SK-N-SH (cell line): ENCODE data around the gene OVAAL. TPM values are rescaled to one million over a fixed set of nuclear protein-coding genes. Genes with fewer than 3 reads are reported as not detected.
A peak's percentile ranks its signal among the peaks of the same experiment; 100 is the strongest.

Source experiments
- CTCF ChIA-PET: fragments of 300-600, 350-600 bp; formaldehyde crosslinking; extraction: SDS; loops from one replicate; lab custom pipeline; 2021; lab: Yijun Ruan, JAX
- POLR2A ChIA-PET: fragments of 350-600 bp; sonication (Branson Sonifier 250); formaldehyde crosslinking; extraction: SDS; loops from one replicate; lab custom pipeline; 2020; ENCODE audit warnings: antibody characterized with exemption, inconsistent platforms; lab: Yijun Ruan, JAX
- DNase-seq: peaks from one replicate; pipeline ENCODE4 v3.0.0; 2012
- H2AFZ ChIP-seq: fragments of 200-600 bp; sonication (generic); 2 replicates; pipeline ENCODE4 v1.8.1; 2016; ENCODE audit warnings: antibody characterized with exemption, mild to moderate bottlenecking, low read depth
- H3F3A ChIP-seq: fragments of 200-600 bp; sonication (generic); replicated peaks from 2 replicates; pipeline ENCODE3; 2016; ENCODE audit warnings: antibody characterized with exemption, mild to moderate bottlenecking; ENCODE audit not compliant: insufficient read depth
- H3K27ac ChIP-seq, 2 experiments: fragments of 200-500 bp in 1 of 2; fragments of 200-600 bp in 1 of 2; sonication (Bioruptor generic) in 1 of 2; sonication (generic), shearing (Covaris generic) in 1 of 2; 2 replicates each; pipeline versions ENCODE4 v1.5.1 to v1.6.1; 2014 to 2016; ENCODE audit warnings: low read depth in 2 of 2, inconsistent platforms in 1 of 2, low read length in 1 of 2, mild to moderate bottlenecking in 1 of 2, mixed read lengths in 1 of 2
- H3K27me3 ChIP-seq: fragments of 200-600 bp; sonication (generic), shearing (Covaris generic); 2 replicates; pipeline ENCODE4 v1.6.1; 2016; ENCODE audit warnings: mixed run types; ENCODE audit not compliant: insufficient read depth
- H3K36me3 ChIP-seq, 2 experiments: fragments of 200-500 bp in 1 of 2; fragments of 200-600 bp in 1 of 2; sonication (Bioruptor generic) in 1 of 2; sonication (generic) in 1 of 2; replicated peaks in 1 of 2; 2 replicates each; pipeline versions ENCODE3 to v1.5.1; 2014 to 2016; ENCODE audit warnings: low read length in 1 of 2, mild to moderate bottlenecking in 1 of 2; ENCODE audit not compliant: insufficient read depth in 2 of 2, control insufficient read depth in 1 of 2
- H3K4me1 ChIP-seq, 2 experiments: fragments of 200-500 bp in 1 of 2; fragments of 200-600 bp in 1 of 2; sonication (Bioruptor generic) in 1 of 2; sonication (generic), shearing (Covaris generic) in 1 of 2; 2 replicates each; pipeline versions ENCODE4 v1.5.1 to v1.6.1; 2014 to 2016; ENCODE audit warnings: low read depth in 1 of 2, low read length in 1 of 2, mixed run types in 1 of 2; ENCODE audit not compliant: insufficient read depth in 2 of 2, control insufficient read depth in 1 of 2
- H3K4me2 ChIP-seq: fragments of 200-600 bp; sonication (generic), shearing (Covaris generic); 2 replicates; pipeline ENCODE4 v1.6.1; 2017; ENCODE audit warnings: mixed run types
- H3K4me3 ChIP-seq, 2 experiments: fragments of 200-500 bp in 1 of 2; fragments of 200-600 bp in 1 of 2; sonication (Bioruptor generic) in 1 of 2; sonication (generic), shearing (Covaris generic) in 1 of 2; 2 replicates each; pipeline versions ENCODE4 v1.5.1 to v1.8.1; 2014 to 2016; ENCODE audit warnings: low read depth in 2 of 2, inconsistent platforms in 1 of 2, low read length in 1 of 2, mild to moderate bottlenecking in 1 of 2, mixed read lengths in 1 of 2, moderate library complexity in 1 of 2
- H3K79me2 ChIP-seq: fragments of 200-600 bp; sonication (generic); 2 replicates; pipeline ENCODE4 v1.8.1; 2017; ENCODE audit warnings: mild to moderate bottlenecking; ENCODE audit not compliant: insufficient read depth
- H3K9ac ChIP-seq: fragments of 200-600 bp; sonication (generic); 2 replicates; pipeline ENCODE4 v1.6.1; 2017; ENCODE audit warnings: mixed run types
- H3K9me2 ChIP-seq: fragments of 200-600 bp; sonication (generic); 2 replicates; pipeline ENCODE4 v1.6.1; 2017; ENCODE audit warnings: mixed run types
- H3K9me3 ChIP-seq: fragments of 200-600 bp; sonication (generic); 2 replicates; pipeline ENCODE4 v1.6.1; 2017; ENCODE audit warnings: mixed run types, mild to moderate bottlenecking, moderate library complexity
- H4K20me1 ChIP-seq: fragments of 200-600 bp; sonication (generic); 2 replicates; pipeline ENCODE4 v1.6.1; 2017; ENCODE audit warnings: mild to moderate bottlenecking, mixed run types; ENCODE audit not compliant: insufficient read depth
- FOXJ3 ChIP-seq: sonication (generic); formaldehyde crosslinking; IDR thresholded peaks from 2 replicates; pipeline ENCODE4 v1.5.1; 2020; ENCODE audit warnings: mild to moderate bottlenecking, missing genetic modification reagents
- RCOR1 ChIP-seq: fragments of 150-350 bp; IDR thresholded peaks from 2 replicates; pipeline ENCODE4 v1.6.1; 2017; ENCODE audit warnings: antibody characterized with exemption, low read length
- REST ChIP-seq: IDR thresholded peaks from 2 replicates; pipeline ENCODE4 v1.6.1; 2012; ENCODE audit warnings: mild to moderate bottlenecking, low read depth, low read length, moderate library complexity
- TAF1 ChIP-seq: IDR thresholded peaks from 2 replicates; pipeline ENCODE4 v1.6.1; 2012; ENCODE audit warnings: low read depth, mild to moderate bottlenecking, low read length, moderate library complexity, borderline replicate concordance
- TCF12 ChIP-seq: IDR thresholded peaks from 2 replicates; pipeline ENCODE4 v1.4.0; 2012
- USF2 ChIP-seq: fragments of 150-350 bp; IDR thresholded peaks from 2 replicates; pipeline ENCODE4 v1.6.1; 2017; ENCODE audit warnings: antibody characterized with exemption, low read length, low read depth, borderline replicate concordance
- WGBS: methylation state at CpG from one replicate; pipeline ENCODE4 v1.1.6; 2017; ENCODE audit warnings: low lambda C conversion rate; 5-methylcytosine and 5-hydroxymethylcytosine counted together
- polyA plus RNA-seq, 3 experiments: library from polyadenylated mRNA; depleted of rRNA; stranded (reverse); fragments of >200 nt; gene quantifications; 2 replicates each; pipeline ENCODE4 v1.2.3, GENCODE V29; 2012

OVAAL gene
- polyA plus RNA-seq, 1 of the 3 experiments (the other 2 are of a cell fraction) = not detected

- no peak for DNase-seq
- Histone ChIP-seq H3K9ac (no peak overlapping the region), H4K20me1 (no peaks in the 10 kb centered on the region), H3K4me3 (no peak overlapping the region), H3K27me3 (no peaks in the 10 kb centered on the region), H2AFZ (no peak overlapping the region), H3K4me2 (no peak overlapping the region), H3K9me3 (no peaks in the 10 kb centered on the region), H3K9me2 (no peaks in the 10 kb centered on the region), H3K36me3 (no peaks in the 10 kb centered on the region), H3F3A (no peaks in the 10 kb centered on the region), H3K27ac (no peak overlapping the region), H3K4me1 (peaks cover 3% of the 10 kb centered on the region in 2 experiments; a peak in 2 of 4 replicates), H3K79me2 (no peaks in the 10 kb centered on the region)
- 79% methylated on average over 2 of the region's 2 CpGs for WGBS
- CTCF ChIA-PET = no interaction called here
- POLR2A ChIA-PET = no interaction called here
- no peak for TF ChIP-seq REST
- no peak for TF ChIP-seq USF2
- TF ChIP-seq TAF1 = no peak
Measured at GRCh38 chr1:180568184-180568583, 9.4 kb downstream of the OVAAL start.

GRCh38 chr1:180571060-180571831, 12.5 kb downstream of the OVAAL start:
- no peaks in the 10 kb centered on the region for H3K79me2 ChIP-seq
- H3K36me3 ChIP-seq = no peaks in the 10 kb centered on the region
- H3K27me3 ChIP-seq = no peaks in the 10 kb centered on the region
- H3K9me3 ChIP-seq = no peaks in the 10 kb centered on the region
- 83% methylated on average over 5 of the region's 5 CpGs for WGBS
- ChIA-PET CTCF (interaction anchor here (0.6 kb wide), 1 partner anchor 20 kb away, joined by 3 read pairs; no protein-coding TSS in a partner anchor), POLR2A (no interaction called here)
- no peaks in the 10 kb centered on the region for H4K20me1 ChIP-seq
- DNase-seq = no peak
- H3F3A ChIP-seq = no peaks in the 10 kb centered on the region
- TF ChIP-seq FOXJ3 (CRISPR knock-in tag) (no peak), TCF12 (no peak), RCOR1 (no peak)
- H3K9me2 ChIP-seq = no peaks in the 10 kb centered on the region
- H2AFZ ChIP-seq = no peak overlapping the region
- H3K27ac ChIP-seq = no peak overlapping the region; a peak in 1 of 4 replicates
- H3K4me2 ChIP-seq = peak overlapping the region; percentile 19; the same call in 1 of the 2 replicates
- no peak overlapping the region for H3K9ac ChIP-seq
- H3K4me1 ChIP-seq = no peaks in the 10 kb centered on the region; a peak in 1 of 4 replicates
- no peak overlapping the region for H3K4me3 ChIP-seq
